Cortex of kidney (tissue), 1 donor: ENCODE measurements around the gene ZFYVE27.

ENCODE experiments used
- DNase-seq: peaks from one replicate; lab custom pipeline; 2025; lab: John Stamatoyannopoulos, UW

The ZFYVE27 gene

GRCh38 chr10:97795886-97796285, 59.0 kb downstream of the ZFYVE27 start:
- DNase-seq: no peak

DNA sequence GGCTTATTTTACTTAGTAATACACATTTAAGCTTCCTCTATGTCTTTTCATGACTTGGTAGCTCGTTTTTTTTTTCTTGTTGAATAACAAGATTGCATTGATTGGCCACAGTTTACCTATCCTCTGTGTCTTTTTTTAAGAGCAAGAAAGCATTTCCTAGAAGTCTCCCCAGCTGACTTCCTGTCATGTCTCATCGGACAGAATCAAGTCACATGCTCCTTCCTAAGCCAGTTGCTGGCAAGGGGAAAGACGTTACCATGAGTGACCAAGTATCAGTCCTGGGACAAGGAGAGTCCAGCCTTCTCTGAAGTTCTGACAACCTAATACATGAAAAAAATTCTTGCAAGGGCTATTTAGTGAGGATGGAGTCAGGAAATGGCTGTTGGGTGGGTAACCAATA, 59.7 kb downstream of the ZFYVE27 start:
- no peak for DNase-seq

DNA sequence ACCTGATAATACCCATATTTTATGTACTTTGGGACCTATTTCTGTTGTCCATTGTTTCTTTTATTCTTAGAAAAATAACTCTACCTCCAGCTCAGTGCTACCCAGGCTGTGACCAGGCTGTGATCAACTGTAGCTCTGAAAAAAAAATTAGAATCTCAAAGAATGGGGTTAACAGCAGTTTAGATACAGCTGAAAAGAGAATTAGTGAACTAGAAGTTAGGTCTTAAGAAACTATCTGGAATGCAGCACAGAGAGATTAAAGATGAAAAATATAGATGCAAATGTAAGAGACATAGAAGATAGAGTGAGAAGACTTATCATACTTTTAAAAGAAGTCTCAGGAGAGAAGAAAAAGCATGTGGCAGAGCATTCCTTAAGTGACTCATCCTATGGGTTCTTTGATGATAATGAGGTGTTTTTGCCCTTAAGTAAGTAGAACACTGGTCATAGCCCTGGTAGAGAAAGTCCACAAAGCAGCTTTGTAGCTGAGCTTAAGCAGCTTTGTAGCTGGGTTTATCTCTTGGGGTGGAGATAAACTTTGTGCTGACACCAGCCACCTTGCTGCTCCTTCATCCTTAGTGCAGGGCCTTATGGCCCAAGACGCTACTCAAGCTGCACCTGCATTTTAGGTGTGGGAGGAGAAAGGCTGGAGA, 62.2 kb downstream of the ZFYVE27 start:
- DNase-seq: no peak

DNA sequence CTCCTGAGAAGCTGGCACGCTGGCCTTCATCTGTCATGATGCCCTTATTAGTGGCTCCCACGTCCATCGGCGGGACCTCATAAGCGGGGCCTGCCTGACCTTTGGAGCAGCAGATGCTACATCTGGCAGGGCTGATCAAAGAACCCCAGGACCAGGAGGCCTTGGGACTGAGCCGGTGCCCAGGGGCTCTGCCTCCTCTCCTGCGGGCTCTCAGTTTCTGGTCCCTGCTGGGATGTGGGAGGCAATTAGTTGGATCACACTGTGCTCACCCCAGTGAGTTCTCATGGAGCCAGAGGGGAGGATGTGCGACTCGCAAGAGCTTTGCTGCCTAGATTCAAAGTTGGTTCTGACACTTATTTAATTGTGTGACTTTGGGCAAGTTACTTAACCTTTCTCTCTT, 63.5 kb downstream of the ZFYVE27 start:
- no peak for DNase-seq

DNA sequence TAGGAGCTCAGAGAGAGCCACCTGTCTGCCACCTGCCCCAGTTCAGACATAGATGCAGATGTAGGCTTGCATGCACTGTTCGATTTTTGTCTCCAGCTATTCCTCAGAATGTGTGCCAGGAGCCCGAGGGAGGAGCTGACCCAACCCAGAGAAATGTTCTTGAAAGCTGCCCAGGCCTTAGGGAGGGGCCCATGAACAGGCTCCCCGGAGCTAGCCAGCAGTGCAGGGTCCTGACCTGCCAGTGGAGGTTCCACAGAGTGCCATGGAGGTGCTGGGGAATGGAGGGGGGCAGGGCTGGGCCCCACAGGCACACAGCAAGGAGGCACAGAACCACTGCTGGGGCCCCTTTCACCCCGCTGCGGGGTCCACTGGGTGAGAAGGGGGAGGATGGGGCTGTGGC, 64.5 kb downstream of the ZFYVE27 start:
- no peak for DNase-seq

DNA sequence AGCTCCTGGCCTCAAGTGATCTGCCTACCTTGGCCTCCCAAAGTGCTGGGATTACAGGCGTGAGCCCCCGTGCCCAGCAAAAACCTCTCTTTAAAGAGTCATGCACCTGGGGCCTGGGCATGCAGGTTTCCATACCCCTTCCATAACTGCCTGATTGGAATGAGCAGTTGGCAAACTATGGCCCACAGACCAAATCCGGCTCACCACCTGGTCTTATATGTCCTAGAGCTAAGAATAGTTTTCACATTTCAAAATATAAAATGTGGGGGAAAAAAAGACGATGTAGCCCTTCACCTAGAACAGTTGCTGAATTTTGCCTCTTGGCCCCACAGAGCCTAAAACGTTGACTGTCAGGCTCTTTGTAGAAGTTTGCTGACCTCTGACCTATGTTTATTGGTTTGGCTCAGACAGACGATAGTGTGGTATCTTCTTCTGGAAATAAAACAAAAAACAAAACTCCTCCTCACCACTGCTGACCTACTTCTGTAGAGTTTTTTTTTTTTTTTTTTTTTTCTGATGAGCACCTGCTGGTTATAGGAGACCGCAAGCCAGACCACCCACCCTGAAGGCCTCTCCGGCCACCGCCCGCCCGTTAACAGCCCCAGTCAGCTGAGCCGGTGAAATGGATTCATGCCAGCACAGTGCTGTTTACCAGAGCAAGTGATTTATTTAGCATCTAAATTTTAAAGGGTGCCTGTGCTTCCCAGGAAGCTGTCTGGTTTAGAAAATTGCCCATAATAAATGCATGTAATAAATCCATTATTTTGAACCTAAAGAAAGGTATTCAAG, 68.4 kb downstream of the ZFYVE27 start:
- no peak for DNase-seq

DNA sequence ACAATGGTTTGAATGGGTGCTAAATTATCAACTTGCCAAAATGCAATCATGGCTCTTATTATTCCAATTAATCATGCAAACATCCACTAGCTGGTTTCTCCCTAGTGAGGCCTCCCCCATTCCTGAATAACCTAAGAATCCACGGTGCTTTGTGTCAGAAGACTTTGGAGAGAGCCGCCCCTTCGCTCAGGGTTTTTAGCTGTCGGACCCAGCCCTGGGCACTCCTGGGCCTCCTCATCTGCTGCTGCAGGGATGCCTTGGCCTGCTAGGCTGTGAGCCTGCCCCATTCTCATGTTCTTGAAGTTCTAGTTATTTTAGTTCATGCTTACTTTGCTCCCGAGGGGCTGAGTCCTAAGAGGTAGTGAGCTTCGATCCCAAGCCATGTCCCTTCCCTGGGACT, 69.0 kb downstream of the ZFYVE27 start:
- DNase-seq: no peak

DNA sequence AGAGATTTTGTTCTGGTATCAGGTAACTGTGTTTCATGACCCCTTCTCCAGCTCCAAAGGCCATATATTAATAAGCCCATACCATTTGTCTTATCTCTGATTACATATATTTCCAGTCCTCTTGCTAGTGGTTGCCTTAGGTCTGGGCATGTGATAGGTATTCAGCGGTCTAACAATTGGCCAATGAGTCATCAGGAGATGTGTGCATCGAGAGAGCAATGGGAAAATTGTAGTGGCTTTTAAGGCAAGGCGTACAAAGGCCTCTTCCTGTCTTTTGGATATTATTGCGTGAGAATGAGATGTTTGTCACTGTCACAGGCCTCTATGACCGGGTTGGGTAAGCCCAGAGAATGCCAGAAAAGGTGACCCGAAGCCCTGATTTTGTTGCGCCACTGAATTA, 73.5 kb downstream of the ZFYVE27 start:
- no peak for DNase-seq
